ENCODE data around the gene ZNF106. TPM values are rescaled to one million over a fixed set of nuclear protein-coding genes. Genes with fewer than 3 reads are reported as not detected.

The ZNF106 gene
- total and polyA plus RNA-seq, 2 experiments from 2014 or later: 30.1 to 44.5 TPM

GRCh38 chr15:42449770-42450424 is 41.0 kb downstream of the ZNF106 start:
- TF ChIP-seq EZH2 (IDR thresholded peaks at IDR 0.05; ENCODE audit: borderline replicate concordance): no peak
- TF ChIP-seq CTCF (IDR thresholded peaks at IDR 0.05; ENCODE audit: poor library complexity): no peak
- no peak for TF ChIP-seq EZH2phosphoT487 (IDR thresholded peaks at IDR 0.05; ENCODE audit: low read depth, severe bottlenecking, unreplicated experiment)
- Histone ChIP-seq H3K9me2 (replicated peaks; ENCODE audit: insufficient read depth) (no peaks in the 10 kb centered on the region), H3K4me1 (ENCODE audit: insufficient read depth) (no peaks in the 10 kb centered on the region), H3K27ac (no peak overlapping the region), H4K20me1 (ENCODE audit: insufficient read depth, poor library complexity, severe bottlenecking) (peaks cover 4% of the 10 kb centered on the region), H3K4me2 (no peak overlapping the region), H3K79me2 (peaks cover 11% of the 10 kb centered on the region), H3K27me3 (no peaks in the 10 kb centered on the region), H3K9me3 (ENCODE audit: low read depth) (no peaks in the 10 kb centered on the region), H3K4me3 (no peak overlapping the region), H2AFZ (no peak overlapping the region), H3K36me3 (replicated peaks; ENCODE audit: insufficient read depth, low read depth) (no peaks in the 10 kb centered on the region)
- 95% methylated on average over 13 of the region's 13 CpGs for WGBS (ENCODE audit: low lambda C conversion rate, missing lambda C conversion rate)
- DNase-seq (ENCODE audit: low spot score): no peak

- no peaks in the 10 kb centered on the region for H3K36me3 ChIP-seq (replicated peaks; ENCODE audit: insufficient read depth, low read depth)
- no peaks in the 10 kb centered on the region for H3K9me2 ChIP-seq (replicated peaks; ENCODE audit: insufficient read depth)
- H4K20me1 ChIP-seq (ENCODE audit: insufficient read depth, poor library complexity, severe bottlenecking): peaks cover 4% of the 10 kb centered on the region
- no peaks in the 10 kb centered on the region for H3K4me1 ChIP-seq (ENCODE audit: insufficient read depth)
- TF ChIP-seq CTCF (IDR thresholded peaks at IDR 0.05; ENCODE audit: poor library complexity) (no peak), EZH2phosphoT487 (IDR thresholded peaks at IDR 0.05; ENCODE audit: low read depth, severe bottlenecking, unreplicated experiment) (no peak)
- H3K79me2 ChIP-seq: peaks cover 9% of the 10 kb centered on the region
- no peaks in the 10 kb centered on the region for H3K27me3 ChIP-seq
- no peak overlapping the region for H3K27ac ChIP-seq
- no peak overlapping the region for H2AFZ ChIP-seq
- H3K4me3 ChIP-seq: no peak overlapping the region
- H3K4me2 ChIP-seq: no peak overlapping the region
- DNase-seq (ENCODE audit: low spot score): no peak
- whole genome bisulfite sequencing (ENCODE audit: low lambda C conversion rate, missing lambda C conversion rate): over 99% methylated on average over 6 of the region's 6 CpGs
- no peaks in the 10 kb centered on the region for H3K9me3 ChIP-seq (ENCODE audit: low read depth)
Measured at GRCh38 chr15:42448281-42448680, 42.7 kb downstream of the ZNF106 start.

- H3K27ac ChIP-seq: no peak overlapping the region
- H3K9me3 ChIP-seq (ENCODE audit: low read depth): no peaks in the 10 kb centered on the region
- DNase-seq (ENCODE audit: low spot score): no peak
- H3K4me3 ChIP-seq: no peak overlapping the region
- H3K79me2 ChIP-seq: peaks cover 9% of the 10 kb centered on the region
- H3K9me2 ChIP-seq (replicated peaks; ENCODE audit: insufficient read depth): no peaks in the 10 kb centered on the region
- H3K4me2 ChIP-seq: no peak overlapping the region
- peaks cover 4% of the 10 kb centered on the region for H4K20me1 ChIP-seq (ENCODE audit: insufficient read depth, poor library complexity, severe bottlenecking)
- no peak overlapping the region for H2AFZ ChIP-seq
- 100% methylated on average over 2 of the region's 2 CpGs for WGBS (ENCODE audit: low lambda C conversion rate, missing lambda C conversion rate)
- H3K4me1 ChIP-seq (ENCODE audit: insufficient read depth): no peaks in the 10 kb centered on the region
- H3K36me3 ChIP-seq (replicated peaks; ENCODE audit: insufficient read depth, low read depth): no peaks in the 10 kb centered on the region
- H3K27me3 ChIP-seq: no peaks in the 10 kb centered on the region
- no peak for TF ChIP-seq EZH2 (IDR thresholded peaks at IDR 0.05; ENCODE audit: borderline replicate concordance)
- TF ChIP-seq CTCF (IDR thresholded peaks at IDR 0.05; ENCODE audit: poor library complexity): no peak
- no peak for TF ChIP-seq EZH2phosphoT487 (IDR thresholded peaks at IDR 0.05; ENCODE audit: low read depth, severe bottlenecking, unreplicated experiment)
Measured at GRCh38 chr15:42447599-42447998, 43.3 kb downstream of the ZNF106 start.

All from hepatocyte (in vitro differentiated cells).